Measurements from ENCODE around the gene UQCR11.

The UQCR11 gene

DNA sequence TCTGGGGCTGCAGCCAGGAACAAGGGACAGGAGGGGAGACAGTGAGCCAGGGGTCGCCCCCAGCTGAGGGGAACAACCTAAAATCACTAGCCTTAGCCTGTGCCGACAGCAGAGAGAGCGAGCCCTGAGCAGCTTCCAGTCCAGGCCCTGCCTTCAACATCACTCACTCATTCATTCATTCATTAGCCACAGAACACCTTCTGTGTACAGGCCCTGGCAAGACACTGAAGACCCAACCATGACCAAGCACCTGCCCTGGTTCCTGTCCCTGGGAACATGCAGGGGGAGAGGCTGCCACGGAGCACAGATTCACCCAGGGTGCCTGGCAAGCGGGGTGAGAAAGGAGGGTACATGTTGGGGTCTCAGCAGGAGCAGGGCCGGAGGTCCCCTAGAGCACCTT is 42.0 kb downstream of the UQCR11 start:
- DNase-seq = no peak

DNA sequence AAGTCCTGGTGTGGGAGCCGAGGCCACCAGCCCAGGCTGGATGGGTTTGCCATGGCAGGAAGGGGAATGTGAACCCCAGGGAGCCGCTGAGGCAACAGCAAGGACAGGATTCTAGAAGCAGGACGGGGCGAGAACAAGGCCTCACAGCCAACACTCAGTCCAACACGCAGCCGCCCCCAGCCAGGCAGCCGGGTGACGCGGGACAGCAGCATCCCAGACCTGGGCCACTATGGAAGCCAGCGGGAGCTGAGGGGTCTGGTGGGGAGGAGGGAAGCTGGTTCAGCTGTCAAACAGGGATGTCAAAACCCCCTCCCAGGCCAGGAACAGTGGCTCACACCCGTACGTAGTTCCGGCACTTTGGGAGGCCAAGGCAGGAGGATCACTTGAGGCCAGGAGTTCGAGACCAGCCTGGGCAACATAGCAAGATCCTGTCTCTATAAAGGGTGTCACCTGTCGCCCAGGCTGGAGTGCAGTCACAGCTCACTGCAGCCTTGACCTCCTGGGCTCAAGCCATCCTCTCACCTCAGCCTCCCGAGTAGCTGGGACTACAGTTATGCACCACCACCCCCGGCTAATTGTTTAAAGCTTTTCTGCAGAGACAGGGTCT is 43.9 kb downstream of the UQCR11 start:
- no peak for DNase-seq

DNA sequence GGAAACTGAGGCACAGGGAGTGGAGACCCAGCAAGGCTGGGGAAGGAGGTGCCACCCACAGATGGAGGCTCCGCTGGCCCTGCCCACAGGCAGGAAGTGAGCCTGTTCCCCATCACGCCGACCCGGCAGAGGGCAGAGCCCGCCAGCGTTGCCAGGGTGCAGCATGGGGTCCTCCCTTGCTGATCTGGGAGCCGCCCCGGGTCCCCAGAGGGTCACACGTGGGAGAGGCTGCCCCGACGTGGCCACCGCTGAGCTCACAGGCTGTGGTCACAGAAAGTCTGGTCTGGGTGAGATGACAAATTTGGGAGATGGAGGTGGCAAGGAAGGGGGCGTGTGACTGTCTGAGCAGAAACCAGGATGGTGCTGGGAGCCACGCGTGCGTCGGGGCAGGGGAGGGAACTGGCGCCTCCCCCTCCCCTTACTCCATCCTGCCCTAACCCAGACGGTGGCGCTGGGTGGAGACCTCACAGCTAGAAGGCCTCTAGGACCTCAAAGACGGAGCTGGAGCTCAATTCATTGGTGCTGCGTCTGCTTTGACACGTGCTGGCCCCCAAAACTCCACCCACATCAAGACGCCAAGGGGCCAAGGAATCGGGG is 44.9 kb downstream of the UQCR11 start:
- no peak for DNase-seq

DNA sequence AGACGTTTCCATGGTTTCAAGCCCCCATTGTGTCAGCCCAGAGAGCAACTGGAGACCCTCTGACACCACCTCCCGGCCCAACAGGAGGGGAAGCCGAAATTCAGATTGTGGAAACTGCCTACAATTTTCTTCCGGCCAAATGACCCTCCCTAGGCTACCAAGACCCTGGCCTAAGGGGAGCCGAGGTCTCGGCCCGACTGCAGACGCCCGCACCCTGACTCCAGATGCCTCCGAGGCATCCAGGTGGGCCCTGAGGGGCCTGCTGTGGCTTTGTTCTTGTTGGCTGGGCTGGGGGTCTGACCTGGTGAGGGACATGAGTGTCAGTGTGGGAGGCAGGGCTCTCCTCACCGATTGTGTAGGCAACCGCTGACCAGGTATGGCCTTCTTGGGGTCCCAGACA is 46.7 kb downstream of the UQCR11 start:
- no peak for DNase-seq

DNA sequence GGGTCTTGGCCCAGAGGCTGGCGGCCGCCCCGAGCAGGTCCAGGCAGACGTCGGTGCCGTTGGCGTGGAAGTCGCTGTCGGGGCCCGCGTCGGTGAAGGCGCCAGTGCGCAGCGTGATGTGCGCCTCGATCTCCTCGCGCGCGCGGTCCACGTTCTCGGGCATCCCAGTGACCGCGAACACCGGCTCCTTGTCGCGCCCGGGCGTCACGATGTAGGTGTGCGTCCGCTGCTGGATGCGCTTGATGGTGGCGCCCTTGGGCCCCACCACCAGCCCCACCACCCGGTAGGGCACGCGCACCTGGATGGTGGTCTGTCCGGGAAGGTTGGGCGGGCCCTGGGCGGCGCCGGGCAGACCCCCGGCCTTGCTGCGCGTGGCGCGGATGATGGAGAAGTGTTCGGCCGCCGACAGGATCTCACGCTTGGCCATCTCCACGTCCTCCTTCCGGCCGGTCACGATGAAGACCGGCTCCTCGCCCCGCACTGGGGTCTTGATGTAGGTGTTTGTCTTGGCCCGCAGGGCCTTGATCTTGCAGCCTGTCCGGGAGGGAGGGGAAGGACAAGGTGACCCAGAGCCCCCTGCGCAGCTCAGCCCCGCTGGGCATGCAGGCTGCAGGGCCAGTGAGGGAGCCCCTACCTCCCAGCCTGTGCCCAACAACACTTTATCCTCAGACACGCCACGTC is 48.7 kb downstream of the UQCR11 start:
- no peak for DNase-seq

DNA sequence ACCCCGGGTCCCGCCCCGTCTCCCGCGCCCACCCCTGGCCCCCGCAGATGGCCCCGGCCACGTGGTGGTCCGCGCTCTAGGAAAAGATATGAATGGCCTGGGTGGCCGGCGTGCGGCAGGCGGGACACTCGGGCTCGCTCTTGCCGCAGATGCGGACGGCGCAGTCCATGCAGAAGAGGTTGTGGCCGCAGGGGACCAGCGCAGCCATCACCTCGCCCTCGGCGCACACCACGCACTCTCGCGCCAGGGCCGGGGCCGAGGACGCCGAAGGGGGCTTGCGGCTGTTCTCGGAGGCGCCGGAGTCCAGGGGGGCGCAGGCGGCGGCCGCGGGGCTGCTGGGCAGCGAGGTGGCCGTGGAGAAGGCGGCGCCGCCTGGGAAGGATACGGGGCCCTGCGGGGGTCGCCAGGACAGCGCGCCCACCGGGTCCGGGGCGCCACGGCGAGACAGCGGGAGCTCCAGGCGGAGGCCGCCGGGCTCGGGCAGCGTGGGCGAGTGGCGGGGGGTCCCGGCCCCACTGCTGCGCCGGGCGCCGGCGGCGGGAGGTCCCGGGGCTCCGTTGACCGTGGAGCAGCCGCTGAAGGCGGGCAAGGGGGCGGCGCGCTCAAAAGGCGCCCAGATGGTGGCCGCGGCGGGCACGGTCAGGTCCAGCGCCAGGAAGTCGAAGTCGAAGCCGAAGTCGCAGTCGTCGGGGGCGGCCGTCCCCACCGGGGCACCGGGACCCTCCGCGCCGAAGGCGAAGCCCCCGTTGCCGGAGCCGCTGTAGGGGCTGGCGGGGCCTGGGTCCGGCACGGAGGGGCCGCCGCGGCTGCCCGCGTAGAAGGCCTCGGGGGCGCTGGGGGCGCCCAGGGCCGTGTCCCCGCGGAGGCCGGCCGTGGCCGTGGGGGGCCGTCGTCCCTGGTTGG is 49.5 kb downstream of the UQCR11 start:
- DNase-seq = no peak

DNA sequence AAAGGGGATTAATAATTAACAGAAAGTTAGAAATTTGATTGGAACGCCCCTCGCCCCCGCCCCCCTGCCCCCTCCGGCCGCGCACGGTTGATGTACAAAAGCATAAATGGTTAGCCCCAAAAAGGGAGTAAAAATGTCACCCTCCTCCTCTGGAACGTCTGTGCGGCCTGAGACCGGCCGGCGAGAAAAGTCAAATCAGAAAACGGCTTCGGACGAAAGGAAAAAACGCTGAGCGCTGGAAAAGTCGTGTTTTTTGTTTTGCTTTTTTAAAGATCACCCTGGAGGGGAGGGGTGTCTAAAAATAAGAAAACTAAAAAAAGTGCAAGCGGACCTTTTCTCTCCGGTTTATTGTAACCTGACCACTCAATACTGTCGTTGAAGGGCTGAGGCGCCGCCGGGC is 50.3 kb downstream of the UQCR11 start:
- DNase-seq = no peak

DNA sequence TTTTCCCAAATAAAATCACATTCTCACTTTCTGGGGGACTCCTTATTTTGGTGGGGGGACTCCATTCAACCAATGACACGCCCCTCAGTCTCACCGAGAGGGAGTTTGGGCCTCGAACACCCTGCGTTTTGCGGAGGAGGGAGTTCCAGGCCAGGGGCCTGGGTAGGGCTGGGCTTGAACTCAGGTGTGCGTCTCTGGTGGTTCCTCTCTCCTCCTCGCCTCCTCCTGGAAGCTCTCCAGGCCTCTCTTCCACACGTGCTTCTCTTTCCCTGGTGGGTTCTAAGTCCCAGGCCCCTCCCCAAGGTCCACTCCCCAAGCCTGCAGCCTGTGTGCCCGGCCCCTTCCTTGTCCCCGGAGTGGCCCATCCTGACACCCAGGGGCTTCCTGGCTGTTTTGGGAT is 51.8 kb downstream of the UQCR11 start:
- no peak for DNase-seq

DNA sequence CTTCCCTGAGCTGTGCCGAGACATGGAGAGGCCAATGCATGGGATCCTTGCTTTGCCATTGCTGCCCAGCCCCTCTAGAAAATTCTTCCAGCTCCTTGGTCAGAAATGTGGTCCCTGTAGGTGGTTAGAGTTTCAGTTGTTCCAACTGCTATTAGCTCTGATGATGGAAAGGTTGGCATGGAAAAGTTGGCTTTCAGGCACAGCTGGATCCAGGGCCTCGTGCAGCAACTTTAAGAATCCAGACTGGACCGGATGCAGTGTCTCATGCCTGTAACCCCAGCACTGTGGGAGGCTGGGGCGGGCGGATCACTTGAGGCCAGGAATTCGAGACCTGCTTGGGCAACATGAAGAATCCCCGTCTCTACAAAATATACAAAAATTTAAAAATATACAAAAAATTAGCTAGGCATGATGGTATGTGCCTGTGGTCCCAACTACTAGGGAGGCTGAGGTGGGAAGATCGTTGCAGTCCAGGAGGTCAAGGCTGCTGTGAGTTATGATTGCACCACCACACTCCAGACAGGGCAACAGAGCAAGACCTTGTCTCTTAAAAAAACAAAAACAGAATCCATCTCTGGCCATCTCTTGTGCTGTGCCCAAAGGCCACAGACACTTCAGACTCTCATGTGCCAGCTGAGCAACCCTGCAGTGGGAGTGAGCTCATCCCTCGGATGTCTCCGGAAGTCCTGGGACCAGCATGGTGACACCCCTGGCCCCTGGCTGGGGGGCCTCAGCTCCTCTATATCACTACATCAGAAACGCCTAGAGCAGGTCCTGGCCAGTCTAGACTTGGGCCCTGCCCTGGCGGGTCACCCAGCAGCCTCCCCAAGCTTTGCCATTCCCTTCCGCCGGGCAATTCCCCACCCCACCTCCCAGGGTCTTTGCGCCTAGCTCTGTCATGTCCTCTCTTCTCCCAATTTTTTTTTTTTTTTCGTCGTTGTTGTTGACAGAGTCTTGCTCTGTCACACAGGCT is 53.9 kb downstream of the UQCR11 start:
- DNase-seq = no peak

DNA sequence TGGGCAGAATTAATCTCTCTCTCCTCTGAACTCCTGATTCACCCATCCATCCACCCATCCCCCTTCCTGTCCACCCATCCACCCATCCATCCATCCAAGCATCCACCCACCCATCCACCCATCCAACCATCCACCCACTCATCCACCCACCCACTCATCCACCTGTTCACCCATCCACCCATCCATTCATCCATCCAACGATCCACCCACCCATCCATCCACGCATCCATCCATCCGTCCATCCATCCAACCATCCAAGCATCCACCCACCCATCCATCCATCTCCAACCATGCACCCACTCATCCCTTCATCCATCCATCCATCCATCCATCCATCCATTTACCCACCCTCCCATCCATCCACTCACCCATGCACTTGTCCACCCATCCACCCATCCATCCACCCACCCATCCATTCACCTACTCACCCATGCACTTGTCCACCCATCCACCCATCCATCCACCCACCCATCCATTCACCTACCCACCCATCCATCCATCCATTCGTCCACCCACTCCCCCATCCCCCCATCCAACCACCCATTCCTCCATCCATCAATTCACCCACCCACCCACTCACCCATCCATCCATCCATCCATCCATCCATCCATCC is 55.8 kb downstream of the UQCR11 start:
- no peak for DNase-seq
